ENCODE results near the gene NMNAT2.

GRCh38 chr1:183288583-183288982 is 129.6 kb downstream of the NMNAT2 start:
- TF ChIP-seq POLR2A (IDR thresholded peaks at IDR 0.05): no peak
- no peak for TF ChIP-seq CTCF (IDR thresholded peaks at IDR 0.05)

All from testis (tissue), 2 donors.